ENCODE measurements around the gene ITCH. TPM values are rescaled to one million over a fixed set of nuclear protein-coding genes. Genes with fewer than 3 reads are reported as not detected.
A peak's percentile ranks its signal among the peaks of the same experiment; 100 is the strongest.
"Not testable (repeated sequence)": the region's sequence is repeated elsewhere in the genome, so short reads cannot be mapped to it uniquely, and the experiment has no call there.

Gene ITCH
- total RNA-seq, 1 donor from 2014 or later, result 110 TPM

GRCh38 chr20:34512955-34513419, 149.9 kb downstream of the ITCH start:
- DNase-seq, result no peak

- not testable (repeated sequence) for DNase-seq
These were observed 151.0 kb downstream of the ITCH start for GRCh38 chr20:34514034-34514433.

GRCh38 chr20:34514897-34515483, 151.9 kb downstream of the ITCH start:
- DNase-seq, result no peak

GRCh38 chr20:34515484-34516246, 152.6 kb downstream of the ITCH start:
- peak; percentile 68 for DNase-seq

- DNase-seq, result peak; percentile 93
These were observed 153.4 kb downstream of the ITCH start, which contains the start of gene DYNLRB1 for GRCh38 chr20:34516247-34517113. DYNLRB1 (plus strand) TSS chr20:34516422; CDS start chr20:34516459, 37 bp downstream.

- no peak for DNase-seq
These were observed 154.0 kb downstream of the ITCH start for GRCh38 chr20:34517114-34517505.

GRCh38 chr20:34518863-34519262, 155.8 kb downstream of the ITCH start:
- DNase-seq, result not testable (repeated sequence)

GRCh38 chr20:34519841-34520240, 156.8 kb downstream of the ITCH start:
- DNase-seq, result not testable (repeated sequence)

GRCh38 chr20:34522969-34523871, 160.1 kb downstream of the ITCH start:
- DNase-seq, result no peak

GRCh38 chr20:34524426-34524825, 161.4 kb downstream of the ITCH start:
- DNase-seq, result no peak

- DNase-seq, result no peak
These were observed 162.3 kb downstream of the ITCH start for GRCh38 chr20:34525342-34525708.

GRCh38 chr20:34525709-34526416, 162.8 kb downstream of the ITCH start:
- DNase-seq, result peak; percentile 52

GRCh38 chr20:34526466-34526865, 163.4 kb downstream of the ITCH start:
- DNase-seq, result no peak

- no peak for DNase-seq
These were observed 163.9 kb downstream of the ITCH start for GRCh38 chr20:34527016-34527415.

GRCh38 chr20:34528921-34529297, 165.8 kb downstream of the ITCH start:
- peak; percentile 18 for DNase-seq

GRCh38 chr20:34529742-34530141, 166.7 kb downstream of the ITCH start:
- no peak for DNase-seq

GRCh38 chr20:34530342-34530741, 167.3 kb downstream of the ITCH start:
- DNase-seq, result no peak

GRCh38 chr20:34531608-34532265, 168.7 kb downstream of the ITCH start:
- DNase-seq, result no peak

GRCh38 chr20:34532320-34532719, 169.2 kb downstream of the ITCH start:
- DNase-seq, result no peak

GRCh38 chr20:34532756-34533155, 169.7 kb downstream of the ITCH start:
- DNase-seq, result no peak
